Endothelial cell of umbilical vein (primary cell): ENCODE data around the gene TOE1.

Source experiments
- CTCF ChIP-seq, 2 donors: IDR thresholded peaks; 1 replicate in 1 of 2; 2 replicates in 1 of 2; pipeline ENCODE4 v1.5.1; 2011; ENCODE audit warnings: low read length in 2 of 2, mild to moderate bottlenecking in 2 of 2, moderate library complexity in 2 of 2, control low read depth in 1 of 2, inconsistent platforms in 1 of 2, low read depth in 1 of 2; ENCODE audit not compliant: insufficient read depth in 1 of 2; ENCODE audit errors: extremely low read depth in 1 of 2
- EZH2 ChIP-seq: IDR thresholded peaks from 2 replicates; pipeline ENCODE4 v1.6.1; 2012; ENCODE audit warnings: borderline replicate concordance, low read depth, mild to moderate bottlenecking, moderate library complexity, low read length, inconsistent platforms; ENCODE audit not compliant: severe bottlenecking
- FOS ChIP-seq: IDR thresholded peaks from 2 replicates; pipeline ENCODE4 v1.6.1; 2011; ENCODE audit warnings: mild to moderate bottlenecking, low read length, moderate library complexity, borderline replicate concordance; ENCODE audit not compliant: insufficient read depth
- MYC ChIP-seq: IDR thresholded peaks from one replicate; pipeline ENCODE4 v1.6.1; 2011; ENCODE audit warnings: mild to moderate bottlenecking, low read depth, low read length
- POLR2A ChIP-seq: IDR thresholded peaks from 2 replicates; pipeline ENCODE4 v1.6.1; 2012; ENCODE audit warnings: low read depth, mild to moderate bottlenecking, control low read depth, low read length
- POLR2AphosphoS5 ChIP-seq: IDR thresholded peaks from 2 replicates; pipeline ENCODE4 v1.6.1; 2012; ENCODE audit warnings: low read depth, mild to moderate bottlenecking, control low read depth, low read length, moderate library complexity; ENCODE audit not compliant: insufficient read depth
- TF ChIP-seq, protein P1 (sequence below): IDR thresholded peaks from 2 replicates; pipeline ENCODE4 v1.6.1; 2011; ENCODE audit not compliant: insufficient read depth, insufficient read length

- TF ChIP-seq CTCF (IDR thresholded peaks at IDR 0.05; ENCODE audit: extremely low read depth in 1 of 2, insufficient read depth in 1 of 2, low read depth in 1 of 2, low read length in 2 of 2) (no peak), POLR2A (no peak), MYC (no peak), EZH2 (no peak), POLR2AphosphoS5 (no peak), FOS (no peak)
- TF ChIP-seq, protein P1, sequence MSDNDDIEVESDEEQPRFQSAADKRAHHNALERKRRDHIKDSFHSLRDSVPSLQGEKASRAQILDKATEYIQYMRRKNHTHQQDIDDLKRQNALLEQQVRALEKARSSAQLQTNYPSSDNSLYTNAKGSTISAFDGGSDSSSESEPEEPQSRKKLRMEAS = no peak
Observed at GRCh38 chr1:45385302-45385701, 45.3 kb downstream of the TOE1 start.
